ENCODE data around the gene KCNIP1.

GRCh38 chr5:170490381-170490780, 13.4 kb upstream of the KCNIP1 start:
- TF ChIP-seq, protein P1, sequence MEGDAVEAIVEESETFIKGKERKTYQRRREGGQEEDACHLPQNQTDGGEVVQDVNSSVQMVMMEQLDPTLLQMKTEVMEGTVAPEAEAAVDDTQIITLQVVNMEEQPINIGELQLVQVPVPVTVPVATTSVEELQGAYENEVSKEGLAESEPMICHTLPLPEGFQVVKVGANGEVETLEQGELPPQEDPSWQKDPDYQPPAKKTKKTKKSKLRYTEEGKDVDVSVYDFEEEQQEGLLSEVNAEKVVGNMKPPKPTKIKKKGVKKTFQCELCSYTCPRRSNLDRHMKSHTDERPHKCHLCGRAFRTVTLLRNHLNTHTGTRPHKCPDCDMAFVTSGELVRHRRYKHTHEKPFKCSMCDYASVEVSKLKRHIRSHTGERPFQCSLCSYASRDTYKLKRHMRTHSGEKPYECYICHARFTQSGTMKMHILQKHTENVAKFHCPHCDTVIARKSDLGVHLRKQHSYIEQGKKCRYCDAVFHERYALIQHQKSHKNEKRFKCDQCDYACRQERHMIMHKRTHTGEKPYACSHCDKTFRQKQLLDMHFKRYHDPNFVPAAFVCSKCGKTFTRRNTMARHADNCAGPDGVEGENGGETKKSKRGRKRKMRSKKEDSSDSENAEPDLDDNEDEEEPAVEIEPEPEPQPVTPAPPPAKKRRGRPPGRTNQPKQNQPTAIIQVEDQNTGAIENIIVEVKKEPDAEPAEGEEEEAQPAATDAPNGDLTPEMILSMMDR (IDR thresholded peaks at IDR 0.05): no peak
- no peak for TF ChIP-seq EP300 (IDR thresholded peaks at IDR 0.05)
